ENCODE results near the gene TTLL7. TPM values are rescaled to one million over a fixed set of nuclear protein-coding genes. Genes with fewer than 3 reads are reported as not detected.

TTLL7 gene, protein sequence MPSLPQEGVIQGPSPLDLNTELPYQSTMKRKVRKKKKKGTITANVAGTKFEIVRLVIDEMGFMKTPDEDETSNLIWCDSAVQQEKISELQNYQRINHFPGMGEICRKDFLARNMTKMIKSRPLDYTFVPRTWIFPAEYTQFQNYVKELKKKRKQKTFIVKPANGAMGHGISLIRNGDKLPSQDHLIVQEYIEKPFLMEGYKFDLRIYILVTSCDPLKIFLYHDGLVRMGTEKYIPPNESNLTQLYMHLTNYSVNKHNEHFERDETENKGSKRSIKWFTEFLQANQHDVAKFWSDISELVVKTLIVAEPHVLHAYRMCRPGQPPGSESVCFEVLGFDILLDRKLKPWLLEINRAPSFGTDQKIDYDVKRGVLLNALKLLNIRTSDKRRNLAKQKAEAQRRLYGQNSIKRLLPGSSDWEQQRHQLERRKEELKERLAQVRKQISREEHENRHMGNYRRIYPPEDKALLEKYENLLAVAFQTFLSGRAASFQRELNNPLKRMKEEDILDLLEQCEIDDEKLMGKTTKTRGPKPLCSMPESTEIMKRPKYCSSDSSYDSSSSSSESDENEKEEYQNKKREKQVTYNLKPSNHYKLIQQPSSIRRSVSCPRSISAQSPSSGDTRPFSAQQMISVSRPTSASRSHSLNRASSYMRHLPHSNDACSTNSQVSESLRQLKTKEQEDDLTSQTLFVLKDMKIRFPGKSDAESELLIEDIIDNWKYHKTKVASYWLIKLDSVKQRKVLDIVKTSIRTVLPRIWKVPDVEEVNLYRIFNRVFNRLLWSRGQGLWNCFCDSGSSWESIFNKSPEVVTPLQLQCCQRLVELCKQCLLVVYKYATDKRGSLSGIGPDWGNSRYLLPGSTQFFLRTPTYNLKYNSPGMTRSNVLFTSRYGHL
- 1 to 10 TPM; 1.2 to 4.8 (median 3.5) TPM for total RNA-seq
- 1 to 10 TPM in 2 of 3 donors, under 1 TPM in 1; 0.59 to 1.2 (median 1.2) TPM for polyA plus RNA-seq
- long read RNA-seq, donor 1 = 0 reads
- long read RNA-seq, donor 2 = 0 reads

DNA sequence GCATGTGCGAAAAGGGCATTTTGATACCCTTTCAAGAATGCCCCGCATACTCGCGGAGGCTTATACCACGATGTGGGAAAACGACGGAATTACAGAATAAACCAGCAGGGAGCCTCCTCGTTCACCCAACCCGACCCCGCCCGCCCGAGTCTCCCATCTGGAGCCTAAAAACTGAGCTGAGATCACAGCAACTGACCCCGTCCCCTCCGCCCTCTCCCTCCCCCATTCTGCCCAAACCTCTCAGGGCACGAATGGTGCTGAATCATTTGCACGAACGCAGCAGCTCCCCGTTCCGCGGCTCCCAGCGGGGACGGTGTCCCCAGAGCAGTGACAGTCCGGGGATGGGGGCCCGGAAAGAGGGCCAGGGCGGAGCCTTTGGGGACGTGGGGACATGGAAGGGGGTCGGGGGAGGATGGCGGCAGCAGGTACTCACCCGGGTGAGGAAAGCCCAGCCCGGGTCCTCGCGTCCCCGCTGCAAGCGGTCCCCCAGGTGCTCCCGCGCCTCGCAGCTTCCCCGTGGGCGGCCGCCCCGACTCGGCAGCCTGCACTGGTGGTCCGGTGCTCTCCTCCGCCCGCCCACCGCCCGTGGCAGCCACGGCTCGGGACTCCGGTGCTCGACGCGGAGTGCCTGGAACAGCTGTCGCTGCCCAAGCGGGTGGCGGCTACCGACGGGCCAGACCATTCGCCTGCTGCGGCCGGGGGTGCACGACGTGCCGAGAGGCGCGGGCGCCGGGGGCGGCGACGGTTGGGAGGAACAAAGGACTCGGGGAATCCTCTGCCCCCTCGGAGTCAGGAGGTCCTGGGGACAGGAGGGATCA lies at the start of gene TTLL7:
TSS of gene TTLL7 (minus strand) at position 635 of the 818 bp plus-strand sequence. CDS start 46,921 bp downstream, outside the sequence.
- Histone ChIP-seq H3K27me3 (replicated peaks in 1 of 7) (peaks cover 0 to 65% (median 18%) of the 10 kb centered on the region in 7 donors), H3K36me3 (no peaks in the 10 kb centered on the region), H3K4me3 (peak within 1 kb of the TSS; percentile 62 to 86 (median 69)), H3K4me1 (peaks cover 0 to 19% (median 14%) of the 10 kb centered on the region in 6 donors), H3K9me3 (no peaks in the 10 kb centered on the region), H3K27ac (peak within 1 kb of the TSS in 6 of 8 donors; percentile 17 to 67 (median 36))
- TF ChIP-seq POLR2A (IDR thresholded peaks at IDR 0.05) (no peak), POLR2AphosphoS5 (IDR thresholded peaks at IDR 0.05) (peak in 2 of 3 donors; percentile 61 to 72)
- intact Hi-C loops (cut with DNase I; ENCODE audit: low total_unique reads) = no loop called here
- WGBS, 5 donors = 1 to 3% (median 2%) methylated on average over 57 to 73 of the region's 73 CpGs
- DNase-seq = peak; percentile 91

DNA sequence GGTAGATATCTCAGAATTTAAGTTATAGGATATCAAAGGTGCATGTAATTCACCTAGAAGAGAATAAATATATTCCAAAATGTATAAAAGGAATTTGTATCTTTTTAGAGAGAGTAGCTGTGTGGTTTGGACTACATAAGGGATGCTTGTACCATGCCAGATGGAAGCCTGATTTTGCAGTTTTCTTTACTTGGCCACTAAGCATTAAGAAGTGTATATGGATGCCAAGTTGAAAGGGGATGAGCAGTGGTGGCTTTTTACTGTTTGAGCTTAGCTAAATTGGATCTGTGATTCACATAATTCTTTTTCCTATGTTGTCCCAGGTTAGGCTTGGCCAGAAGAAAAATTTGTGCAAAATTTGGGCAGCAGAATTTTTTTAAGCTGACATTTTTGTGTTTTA lies 43.5 kb upstream of the TTLL7 start:
- DNase-seq = no peak
- Histone ChIP-seq H3K36me3 (no peaks in the 10 kb centered on the region), H3K27me3 (replicated peaks in 1 of 7) (peaks cover 0 to 12% (median 0%) of the 10 kb centered on the region in 7 donors), H3K27ac (no peak overlapping the region), H3K4me1 (no peaks in the 10 kb centered on the region), H3K9me3 (no peaks in the 10 kb centered on the region), H3K4me3 (no peak overlapping the region)
- intact Hi-C loops (cut with DNase I; ENCODE audit: low total_unique reads) = no loop called here
- TF ChIP-seq POLR2A (IDR thresholded peaks at IDR 0.05) (no peak), POLR2AphosphoS5 (IDR thresholded peaks at IDR 0.05) (no peak), CTCF (IDR thresholded peaks at IDR 0.05 in 8 of 11, conservative IDR thresholded peaks at IDR 0.05 in 3 of 11) (no peak)

DNA sequence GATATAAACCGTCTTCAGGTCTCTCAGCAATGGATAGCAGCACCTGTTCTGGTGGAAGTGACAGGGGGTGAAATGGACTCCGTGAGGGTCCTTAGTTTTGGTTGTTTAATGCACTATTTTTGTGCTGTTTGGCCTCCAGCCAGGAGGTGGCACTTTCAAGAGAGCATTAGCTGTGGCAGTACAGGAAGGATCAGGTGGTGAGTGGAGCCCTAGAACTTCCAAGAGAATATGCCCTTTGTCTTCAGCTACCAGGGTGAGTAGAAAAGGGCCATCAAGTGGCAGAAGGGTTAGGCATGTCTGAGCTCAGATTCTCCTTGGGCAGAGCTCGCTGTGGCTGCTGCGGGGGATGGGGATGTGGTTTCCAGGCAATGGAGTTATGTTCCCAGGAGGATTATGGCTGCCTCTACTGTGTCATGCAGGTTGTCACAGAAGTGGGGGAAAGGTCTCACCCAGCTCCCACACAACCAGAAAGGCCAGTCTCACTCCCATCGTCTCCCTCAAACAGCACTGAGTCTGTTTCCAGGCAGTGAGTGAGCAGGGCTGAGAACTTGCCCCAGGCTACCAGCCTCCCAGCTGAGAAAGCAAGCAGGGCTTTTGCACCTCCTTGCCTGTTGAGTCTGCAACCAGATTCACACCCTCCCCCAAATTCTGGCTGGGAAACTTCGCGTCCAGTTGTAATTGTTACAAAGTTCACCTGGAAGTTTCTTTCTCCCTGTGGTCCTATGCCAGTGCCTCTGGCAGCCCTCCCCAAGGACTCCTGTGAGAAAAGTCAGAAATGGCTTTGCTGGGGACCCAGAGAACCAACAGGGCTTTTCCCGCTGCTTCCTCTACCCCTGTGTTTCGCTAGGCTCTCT lies 39.1 kb upstream of the TTLL7 start:
- Histone ChIP-seq H3K27ac (no peak overlapping the region), H3K4me3 (no peak overlapping the region), H3K4me1 (no peaks in the 10 kb centered on the region), H3K27me3 (replicated peaks in 1 of 7) (peaks cover 0 to 12% (median 0%) of the 10 kb centered on the region in 7 donors), H3K36me3 (no peaks in the 10 kb centered on the region), H3K9me3 (peaks cover 0 to 5% (median 0%) of the 10 kb centered on the region in 8 donors)
- no peak for DNase-seq
- TF ChIP-seq POLR2A (IDR thresholded peaks at IDR 0.05) (no peak), CTCF (IDR thresholded peaks at IDR 0.05 in 8 of 11, conservative IDR thresholded peaks at IDR 0.05 in 3 of 11) (no peak), POLR2AphosphoS5 (IDR thresholded peaks at IDR 0.05) (no peak)
- intact Hi-C loops (cut with DNase I; ENCODE audit: low total_unique reads) = no loop called here
- 78 to 95% (median 84%) methylated on average over 9 of the region's 9 CpGs for WGBS, 5 donors
